HEK293 (cell line): ENCODE measurements around the gene SGCG.

ENCODE experiments used
- CTCF ChIP-seq: fragments of 450-650 bp; formaldehyde crosslinking; IDR thresholded peaks from 2 replicates; pipeline ENCODE4 v1.5.1; 2016; ENCODE audit warnings: missing biosample characterization, missing genetic modification characterization
- MYNN ChIP-seq: fragments of 450-650 bp; formaldehyde crosslinking; IDR thresholded peaks from 2 replicates; pipeline ENCODE4 v1.5.1; 2016; ENCODE audit warnings: missing biosample characterization, missing genetic modification characterization, borderline replicate concordance
- PBX3 ChIP-seq: sonication (generic); formaldehyde crosslinking; IDR thresholded peaks from 2 replicates; pipeline ENCODE4 v1.8.1; 2022; ENCODE audit warnings: mild to moderate bottlenecking, moderate library complexity, missing genetic modification reagents
- TCF7L2 ChIP-seq: IDR thresholded peaks from 2 replicates; pipeline ENCODE4 v1.6.1; 2011; ENCODE audit warnings: low read depth, mild to moderate bottlenecking, inconsistent platforms, low read length, moderate library complexity, borderline replicate concordance
- ZBTB1 ChIP-seq: fragments of 450-650 bp; formaldehyde crosslinking; IDR thresholded peaks from 2 replicates; pipeline ENCODE4 v1.5.1; 2016; ENCODE audit warnings: missing biosample characterization, missing genetic modification characterization
- ZBTB21 ChIP-seq: fragments of 450-650 bp; formaldehyde crosslinking; IDR thresholded peaks from 2 replicates; pipeline ENCODE4 v1.5.1; 2017; ENCODE audit warnings: missing biosample characterization, missing genetic modification characterization
- ZNF155 ChIP-seq: fragments of 450-650 bp; formaldehyde crosslinking; IDR thresholded peaks from 2 replicates; pipeline ENCODE4 v1.5.1; 2016; ENCODE audit warnings: missing biosample characterization, missing genetic modification characterization
- ZNF561 ChIP-seq: fragments of 450-650 bp; IDR thresholded peaks from 2 replicates; pipeline ENCODE4 v1.5.1; 2018; ENCODE audit warnings: missing biosample characterization, missing genetic modification characterization, borderline replicate concordance
- ZNF639 ChIP-seq: fragments of 450-650 bp; formaldehyde crosslinking; IDR thresholded peaks from 2 replicates; pipeline ENCODE4 v1.5.1; 2016; ENCODE audit warnings: missing biosample characterization, missing genetic modification characterization
- ZNF660 ChIP-seq: fragments of 450-650 bp; IDR thresholded peaks from 2 replicates; pipeline ENCODE4 v1.5.1; 2018; ENCODE audit warnings: missing biosample characterization, mild to moderate bottlenecking, missing genetic modification characterization

- TF ChIP-seq CTCF, result no peak
- TF ChIP-seq MYNN (tag by site-specific recombination), result no peak
- no peak for TF ChIP-seq TCF7L2
- no peak for TF ChIP-seq ZNF639
- no peak for TF ChIP-seq PBX3 (CRISPR knock-in tag)
- TF ChIP-seq ZBTB21 (tag by site-specific recombination), result no peak
- TF ChIP-seq ZNF155 (tag by site-specific recombination), result no peak
- TF ChIP-seq ZNF660 (tag by site-specific recombination), result no peak
- no peak for TF ChIP-seq ZBTB1 (tag by site-specific recombination)
- TF ChIP-seq ZNF561 (tag by site-specific recombination), result no peak
These were observed 40.3 kb upstream of the SGCG start for GRCh38 chr13:23140492-23140891.
